Neural progenitor cell (in vitro differentiated cells): Measurements from ENCODE around the gene ADAMTS12. TPM values are rescaled to one million over a fixed set of nuclear protein-coding genes. Genes with fewer than 3 reads are reported as not detected.

Experiments used
- DNase-seq: peaks from one replicate; pipeline ENCODE4 v3.0.0-alpha.2; 2016; ENCODE audit warnings: low spot score
- H2AFZ ChIP-seq: fragments of 200-600 bp; sonication (generic); replicated peaks from 2 replicates; pipeline ENCODE4 v1.6.1; 2016; ENCODE audit warnings: antibody characterized with exemption
- H3F3A ChIP-seq: fragments of 200-600 bp; sonication (generic); 2 replicates; pipeline ENCODE4 v1.6.1; 2016; ENCODE audit warnings: antibody characterized with exemption, low read depth
- H3K27ac ChIP-seq: fragments of 200-600 bp; sonication (generic); 2 replicates; pipeline ENCODE4 v1.5.1; 2016; ENCODE audit warnings: mild to moderate bottlenecking
- H3K27me3 ChIP-seq: fragments of 200-600 bp; sonication (generic); 2 replicates; pipeline ENCODE4 v1.6.1; 2016; ENCODE audit warnings: mild to moderate bottlenecking, moderate library complexity
- H3K36me3 ChIP-seq: fragments of 200-600 bp; sonication (generic); 2 replicates; pipeline ENCODE4 v1.5.1; 2016
- H3K4me1 ChIP-seq: fragments of 200-600 bp; sonication (generic); 2 replicates; pipeline ENCODE4 v1.6.1; 2016; ENCODE audit warnings: mixed run types
- H3K4me2 ChIP-seq: fragments of 200-600 bp; sonication (generic); 2 replicates; pipeline ENCODE4 v1.6.1; 2016
- H3K4me3 ChIP-seq: fragments of 200-600 bp; sonication (generic); 2 replicates; pipeline ENCODE4 v1.5.1; 2016
- H3K79me2 ChIP-seq: fragments of 200-600 bp; sonication (generic); 2 replicates; pipeline ENCODE4 v1.6.1; 2016; ENCODE audit warnings: low read depth
- H3K9ac ChIP-seq: fragments of 200-600 bp; sonication (generic); 2 replicates; pipeline ENCODE4 v1.6.1; 2016
- H3K9me3 ChIP-seq: fragments of 200-600 bp; sonication (generic); 2 replicates; pipeline ENCODE4 v1.5.1; 2016; ENCODE audit warnings: low read depth
- H4K20me1 ChIP-seq: fragments of 200-600 bp; sonication (generic); 2 replicates; pipeline ENCODE4 v1.6.1; 2016; ENCODE audit warnings: low read depth
- H3K27ac Mint-ChIP-seq: 3 replicates; pipeline ENCODE4 v1.8.0; 2021; ENCODE audit warnings: mixed read lengths
- H3K27me3 Mint-ChIP-seq: 2 replicates; pipeline ENCODE4 v1.8.0; 2022; ENCODE audit warnings: low read depth, mild to moderate bottlenecking, inconsistent platforms, moderate library complexity, mixed read lengths; ENCODE audit not compliant: insufficient read depth
- H3K36me3 Mint-ChIP-seq: 3 replicates; pipeline ENCODE4 v1.8.0; 2021; ENCODE audit warnings: mixed read lengths
- H3K4me1 Mint-ChIP-seq: 3 replicates; pipeline ENCODE4 v1.8.0; 2021; ENCODE audit warnings: mixed read lengths
- H3K4me3 Mint-ChIP-seq: 3 replicates; pipeline ENCODE4 v1.8.0; 2021; ENCODE audit warnings: mild to moderate bottlenecking, moderate library complexity, mixed read lengths
- H3K9me3 Mint-ChIP-seq: 3 replicates; pipeline ENCODE4 v1.8.0; 2020; ENCODE audit warnings: mixed read lengths
- CTCF ChIP-seq: fragments of 200-600 bp; sonication (generic); IDR thresholded peaks from 2 replicates; pipeline ENCODE4 v1.5.1; 2017; ENCODE audit warnings: antibody characterized with exemption, mild to moderate bottlenecking
- EZH2 ChIP-seq: fragments of 200-600 bp; sonication (generic); IDR thresholded peaks from 2 replicates; pipeline ENCODE4 v1.6.1; 2017; ENCODE audit warnings: antibody characterized with exemption, mild to moderate bottlenecking, moderate library complexity
- EZH2phosphoT487 ChIP-seq: fragments of 200-600 bp; sonication (generic); IDR thresholded peaks from 2 replicates; pipeline ENCODE4 v1.6.1; 2017; ENCODE audit warnings: antibody characterized with exemption
- total RNA-seq: library from RNA; depleted of rRNA; stranded (reverse); fragments of >200 nt; gene quantifications from 2 replicates; pipeline ENCODE4 v1.2.3, GENCODE V29; 2015; ENCODE audit warnings: low replicate concordance

The ADAMTS12 gene
- total RNA-seq, 1 donor from 2014 or later = 15.6 TPM

- H3K27ac Mint-ChIP-seq = no peak overlapping the region
- no peak overlapping the region for H3K4me3 Mint-ChIP-seq
- Histone ChIP-seq H4K20me1 (no peaks in the 10 kb centered on the region), H2AFZ (no peak overlapping the region), H3F3A (no peaks in the 10 kb centered on the region), H3K9me3 (no peaks in the 10 kb centered on the region), H3K27ac (no peak overlapping the region), H3K27me3 (no peaks in the 10 kb centered on the region), H3K4me2 (no peak overlapping the region), H3K4me1 (no peaks in the 10 kb centered on the region), H3K36me3 (no peaks in the 10 kb centered on the region), H3K9ac (no peak overlapping the region), H3K79me2 (peaks cover 10% of the 10 kb centered on the region), H3K4me3 (no peak overlapping the region)
- H3K36me3 Mint-ChIP-seq = peaks cover 8% of the 10 kb centered on the region
- no peak for DNase-seq
- peaks cover 3% of the 10 kb centered on the region for H3K27me3 Mint-ChIP-seq
- no peak for TF ChIP-seq EZH2
- peaks cover 4% of the 10 kb centered on the region for H3K4me1 Mint-ChIP-seq
- peaks cover 10% of the 10 kb centered on the region for H3K9me3 Mint-ChIP-seq
These were observed 48.2 kb downstream of the ADAMTS12 start for GRCh38 chr5:33843579-33843978.

GRCh38 chr5:33842456-33842855 is 49.3 kb downstream of the ADAMTS12 start:
- H3K4me1 Mint-ChIP-seq = peaks cover 6% of the 10 kb centered on the region
- no peak overlapping the region for H3K27ac ChIP-seq
- no peak overlapping the region for H3K4me3 Mint-ChIP-seq
- H4K20me1 ChIP-seq = no peaks in the 10 kb centered on the region
- H3K27me3 ChIP-seq = no peaks in the 10 kb centered on the region
- no peaks in the 10 kb centered on the region for H3K36me3 ChIP-seq
- H2AFZ ChIP-seq = no peak overlapping the region
- no peak overlapping the region for H3K4me3 ChIP-seq
- no peak overlapping the region for H3K4me2 ChIP-seq
- no peaks in the 10 kb centered on the region for H3K4me1 ChIP-seq
- H3K27ac Mint-ChIP-seq = no peak overlapping the region
- no peak for TF ChIP-seq CTCF
- no peak for TF ChIP-seq EZH2phosphoT487
- no peak for TF ChIP-seq EZH2
- H3F3A ChIP-seq = no peaks in the 10 kb centered on the region
- peaks cover 2% of the 10 kb centered on the region for H3K27me3 Mint-ChIP-seq
- H3K9ac ChIP-seq = no peak overlapping the region
- no peak for DNase-seq
- peaks cover 13% of the 10 kb centered on the region for H3K36me3 Mint-ChIP-seq
- peaks cover 10% of the 10 kb centered on the region for H3K79me2 ChIP-seq
- H3K9me3 ChIP-seq = no peaks in the 10 kb centered on the region
- H3K9me3 Mint-ChIP-seq = peaks cover 13% of the 10 kb centered on the region

GRCh38 chr5:33841891-33842290 is 49.9 kb downstream of the ADAMTS12 start:
- H3K4me3 ChIP-seq = no peak overlapping the region
- TF ChIP-seq EZH2phosphoT487 (no peak), CTCF (no peak), EZH2 (no peak)
- no peaks in the 10 kb centered on the region for H4K20me1 ChIP-seq
- no peaks in the 10 kb centered on the region for H3K9me3 ChIP-seq
- DNase-seq = no peak
- H3K27ac ChIP-seq = no peak overlapping the region
- Mint-ChIP-seq H3K36me3 (peaks cover 13% of the 10 kb centered on the region), H3K4me1 (peaks cover 6% of the 10 kb centered on the region), H3K27ac (no peak overlapping the region), H3K4me3 (no peak overlapping the region), H3K9me3 (peaks cover 13% of the 10 kb centered on the region), H3K27me3 (peaks cover 2% of the 10 kb centered on the region)
- no peak overlapping the region for H3K4me2 ChIP-seq
- H3F3A ChIP-seq = no peaks in the 10 kb centered on the region
- H3K4me1 ChIP-seq = no peaks in the 10 kb centered on the region
- no peak overlapping the region for H2AFZ ChIP-seq
- H3K27me3 ChIP-seq = no peaks in the 10 kb centered on the region
- no peak overlapping the region for H3K9ac ChIP-seq
- peaks cover 10% of the 10 kb centered on the region for H3K79me2 ChIP-seq
- H3K36me3 ChIP-seq = no peaks in the 10 kb centered on the region

GRCh38 chr5:33840927-33841547 is 50.8 kb downstream of the ADAMTS12 start:
- Histone ChIP-seq H3K4me1 (no peaks in the 10 kb centered on the region), H2AFZ (no peak overlapping the region), H3K27ac (no peak overlapping the region), H3K4me2 (no peak overlapping the region), H3K79me2 (peaks cover 10% of the 10 kb centered on the region), H3K27me3 (no peaks in the 10 kb centered on the region), H4K20me1 (no peaks in the 10 kb centered on the region), H3K9ac (no peak overlapping the region), H3F3A (no peaks in the 10 kb centered on the region), H3K4me3 (no peak overlapping the region), H3K36me3 (no peaks in the 10 kb centered on the region), H3K9me3 (no peaks in the 10 kb centered on the region)
- Mint-ChIP-seq H3K36me3 (peaks cover 10% of the 10 kb centered on the region), H3K9me3 (peaks cover 10% of the 10 kb centered on the region), H3K4me3 (no peak overlapping the region), H3K4me1 (peaks cover 6% of the 10 kb centered on the region), H3K27me3 (peaks cover 4% of the 10 kb centered on the region), H3K27ac (no peak overlapping the region)
- TF ChIP-seq EZH2 (no peak), CTCF (no peak), EZH2phosphoT487 (no peak)
- DNase-seq = no peak
